Prostate gland (tissue), 2 donors: Measurements from ENCODE around the gene ACOT2. TPM values are rescaled to one million over a fixed set of nuclear protein-coding genes. Genes with fewer than 3 reads are reported as not detected.
"Not testable (repeated sequence)": the region's sequence is repeated elsewhere in the genome, so short reads cannot be mapped to it uniquely, and the experiment has no call there.

ENCODE experiments used
- DNase-seq: peaks from one replicate; pipeline ENCODE4 v3.0.0-alpha.2; 2019; ENCODE audit warnings: low spot score
- H3K27ac ChIP-seq, 2 donors: fragments of 200-600 bp; sonication (generic); 2 replicates each; pipeline ENCODE4 v1.5.1; 2017 to 2019
- H3K27me3 ChIP-seq: fragments of 200-600 bp; sonication (generic); replicated peaks from 2 replicates; pipeline ENCODE4 v1.5.1; 2019; ENCODE audit not compliant: insufficient read depth
- H3K36me3 ChIP-seq, 2 donors: fragments of 200-600 bp; sonication (generic); 1 replicate in 1 of 2; 2 replicates in 1 of 2; pipeline versions ENCODE4 v1.5.1 to v1.8.1; 2017 to 2019
- H3K4me1 ChIP-seq: fragments of 200-600 bp; sonication (generic); replicated peaks from 2 replicates; pipeline ENCODE4 v1.5.1; 2019
- H3K4me3 ChIP-seq, 2 donors: fragments of 200-600 bp; sonication (generic); 2 replicates each; pipeline ENCODE4 v1.5.1; 2017 to 2019
- H3K9me3 ChIP-seq: fragments of 200-600 bp; sonication (generic); 2 replicates; pipeline ENCODE4 v1.5.1; 2017
- CTCF ChIP-seq, 4 experiments: fragments of 200-600 bp in 2 of 4; fragments of 450-650 bp in 2 of 4; sonication (generic) in 2 of 4; IDR thresholded peaks; 1 replicate in 3 of 4; 2 replicates in 1 of 4; pipeline ENCODE4 v1.5.1; 2016 to 2019; ENCODE audit warnings: antibody characterized with exemption in 4 of 4, mild to moderate bottlenecking in 2 of 4, moderate library complexity in 2 of 4
- POLR2A ChIP-seq: fragments of 450-650 bp; IDR thresholded peaks from one replicate; pipeline ENCODE4 v1.6.1; 2016; ENCODE audit warnings: antibody characterized with exemption, mild to moderate bottlenecking
- POLR2AphosphoS5 ChIP-seq: sonication (generic); formaldehyde crosslinking; IDR thresholded peaks from one replicate; pipeline ENCODE4 v1.6.1; 2017; ENCODE audit warnings: antibody characterized with exemption
- WGBS: methylation state at CpG from one replicate; pipeline ENCODE4 v1.1.5; 2018; 5-methylcytosine and 5-hydroxymethylcytosine counted together
- intact Hi-C: fragments of 100-400 bp; cut with DNase I; formaldehyde crosslinking; loops from one replicate; pipeline ENCODE4 v1.14.2; 2022
- total RNA-seq, 2 donors: library from RNA; depleted of rRNA; stranded (reverse); fragments of >200 nt; gene quantifications; one replicate each; pipeline ENCODE4 v1.1.0, GENCODE V29; 2016

ACOT2 gene
- total RNA-seq, 2 donors from 2014 or later, result 37.4 to 39.0 TPM

GRCh38 chr14:73576391-73576790, 7.4 kb downstream of the ACOT2 start:
- DNase-seq, result no peak
- Histone ChIP-seq H3K36me3 (no peaks in the 10 kb centered on the region), H3K27me3 (no peaks in the 10 kb centered on the region), H3K4me1 (no peaks in the 10 kb centered on the region), H3K27ac (no peak overlapping the region), H3K4me3 (no peak overlapping the region), H3K9me3 (no peaks in the 10 kb centered on the region)
- WGBS, result 57% methylated on average over 1 of the region's 3 CpGs
- TF ChIP-seq POLR2AphosphoS5 (no peak), CTCF (IDR thresholded peaks at IDR 0.05) (no peak), POLR2A (no peak)
- intact Hi-C loops, result no loop called here

- intact Hi-C loops, H3K27me3 ChIP-seq, H3K4me3 ChIP-seq, H3K9me3 ChIP-seq, H3K4me1 ChIP-seq, DNase-seq, H3K27ac ChIP-seq, H3K36me3 ChIP-seq: not testable (repeated sequence)
- no CpG with 5 or more reads among the region's 2 CpGs for WGBS
Observed at GRCh38 chr14:73577214-73577613, 8.2 kb downstream of the ACOT2 start.

- 86% methylated on average over 10 of the region's 11 CpGs for WGBS
Observed at GRCh38 chr14:73582102-73582979, 13.3 kb downstream of the ACOT2 start.

GRCh38 chr14:73588695-73589094, 19.7 kb downstream of the ACOT2 start:
- Histone ChIP-seq H3K9me3 (no peaks in the 10 kb centered on the region), H3K4me3 (no peak overlapping the region), H3K4me1 (no peaks in the 10 kb centered on the region), H3K36me3 (no peaks in the 10 kb centered on the region), H3K27ac (no peak overlapping the region), H3K27me3 (no peaks in the 10 kb centered on the region)
- WGBS, result 76% methylated on average over 1 of the region's 1 CpG
- TF ChIP-seq POLR2A (no peak), CTCF (IDR thresholded peaks at IDR 0.05) (no peak), POLR2AphosphoS5 (no peak)
- no peak for DNase-seq
- intact Hi-C loops, result no loop called here

More at GRCh38 chr14:73582102-73582979, 13.3 kb downstream of the ACOT2 start:
- H3K36me3 ChIP-seq, H3K9me3 ChIP-seq, H3K4me3 ChIP-seq, H3K27ac ChIP-seq, DNase-seq, H3K27me3 ChIP-seq, H3K4me1 ChIP-seq, intact Hi-C loops: not testable (repeated sequence)

- H3K4me3 ChIP-seq, result no peak overlapping the region
- no peak for TF ChIP-seq POLR2AphosphoS5
- TF ChIP-seq POLR2A, result no peak
- TF ChIP-seq CTCF (IDR thresholded peaks at IDR 0.05), result no peak
- no peaks in the 10 kb centered on the region for H3K9me3 ChIP-seq
- no peaks in the 10 kb centered on the region for H3K36me3 ChIP-seq
- H3K4me1 ChIP-seq, result no peaks in the 10 kb centered on the region
- DNase-seq, result no peak
- intact Hi-C loops, result no loop called here
- no peak overlapping the region for H3K27ac ChIP-seq
- WGBS, result 84% methylated on average over 4 of the region's 4 CpGs
- H3K27me3 ChIP-seq, result no peaks in the 10 kb centered on the region
Observed at GRCh38 chr14:73589116-73589515, 20.1 kb downstream of the ACOT2 start.

- H3K4me3 ChIP-seq, H3K27me3 ChIP-seq, intact Hi-C loops, H3K36me3 ChIP-seq, H3K9me3 ChIP-seq, H3K4me1 ChIP-seq, DNase-seq, H3K27ac ChIP-seq: not testable (repeated sequence)
- 98% methylated on average over 29 of the region's 32 CpGs for WGBS
Observed at GRCh38 chr14:73590673-73591004, 21.6 kb downstream of the ACOT2 start.
